ENCODE data around the gene RFX5.
"Not testable (repeated sequence)": the region's sequence is repeated elsewhere in the genome, so short reads cannot be mapped to it uniquely, and the experiment has no call there.

RFX5 gene

GRCh38 chr1:151361883-151362282 lies 14.8 kb upstream of the RFX5 start:
- no peak for DNase-seq

GRCh38 chr1:151356696-151357095 lies 9.6 kb upstream of the RFX5 start:
- no peak for DNase-seq

GRCh38 chr1:151352021-151352718 lies 5.1 kb upstream of the RFX5 start:
- DNase-seq = no peak

- DNase-seq = not testable (repeated sequence)
Measured at GRCh38 chr1:151350323-151350722, 3.3 kb upstream of the RFX5 start.

GRCh38 chr1:151347523-151348246 lies 633 bp upstream of the RFX5 start:
- DNase-seq = no peak

GRCh38 chr1:151346082-151346768 lies 827 bp downstream of the RFX5 start:
- no peak for DNase-seq

- DNase-seq = no peak
Measured at GRCh38 chr1:151344291-151344690, 2.8 kb downstream of the RFX5 start.

GRCh38 chr1:151343587-151343986 lies 3.5 kb downstream of the RFX5 start:
- DNase-seq = no peak

GRCh38 chr1:151342569-151342968 lies 4.5 kb downstream of the RFX5 start:
- no peak for DNase-seq

GRCh38 chr1:151342021-151342420 lies 5.0 kb downstream of the RFX5 start:
- DNase-seq = no peak

- peak; percentile 9 for DNase-seq
Measured at GRCh38 chr1:151340870-151341754, 5.9 kb downstream of the RFX5 start.

GRCh38 chr1:151336556-151336955 lies 10.5 kb downstream of the RFX5 start:
- no peak for DNase-seq

- DNase-seq = no peak
Measured at GRCh38 chr1:151334822-151335221, 12.2 kb downstream of the RFX5 start.

- no peak for DNase-seq
Measured at GRCh38 chr1:151327903-151328674, 19.0 kb downstream of the RFX5 start.

GRCh38 chr1:151327223-151327902 lies 19.7 kb downstream of the RFX5 start, which contains the start of gene PI4KB:
Gene PI4KB, minus strand, starts transcription at chr1:151327416. Its CDS starts 10,935 bp downstream, at chr1:151316481.
- peak; percentile 76 for DNase-seq

GRCh38 chr1:151326619-151327222 lies 20.3 kb downstream of the RFX5 start:
- peak; percentile 36 for DNase-seq

- no peak for DNase-seq
Measured at GRCh38 chr1:151325646-151326429, 21.2 kb downstream of the RFX5 start.

- DNase-seq = no peak
Measured at GRCh38 chr1:151325231-151325630, 21.8 kb downstream of the RFX5 start.

- DNase-seq = no peak
Measured at GRCh38 chr1:151324390-151324930, 22.6 kb downstream of the RFX5 start.

- DNase-seq = no peak
Measured at GRCh38 chr1:151318975-151319374, 28.1 kb downstream of the RFX5 start.
